ENCODE results near the gene CD6. TPM values are rescaled to one million over a fixed set of nuclear protein-coding genes. Genes with fewer than 3 reads are reported as not detected.

The CD6 gene
- polyA plus RNA-seq, 4 donors: 0.67 to 1.6 (median 1.0) TPM

DNA sequence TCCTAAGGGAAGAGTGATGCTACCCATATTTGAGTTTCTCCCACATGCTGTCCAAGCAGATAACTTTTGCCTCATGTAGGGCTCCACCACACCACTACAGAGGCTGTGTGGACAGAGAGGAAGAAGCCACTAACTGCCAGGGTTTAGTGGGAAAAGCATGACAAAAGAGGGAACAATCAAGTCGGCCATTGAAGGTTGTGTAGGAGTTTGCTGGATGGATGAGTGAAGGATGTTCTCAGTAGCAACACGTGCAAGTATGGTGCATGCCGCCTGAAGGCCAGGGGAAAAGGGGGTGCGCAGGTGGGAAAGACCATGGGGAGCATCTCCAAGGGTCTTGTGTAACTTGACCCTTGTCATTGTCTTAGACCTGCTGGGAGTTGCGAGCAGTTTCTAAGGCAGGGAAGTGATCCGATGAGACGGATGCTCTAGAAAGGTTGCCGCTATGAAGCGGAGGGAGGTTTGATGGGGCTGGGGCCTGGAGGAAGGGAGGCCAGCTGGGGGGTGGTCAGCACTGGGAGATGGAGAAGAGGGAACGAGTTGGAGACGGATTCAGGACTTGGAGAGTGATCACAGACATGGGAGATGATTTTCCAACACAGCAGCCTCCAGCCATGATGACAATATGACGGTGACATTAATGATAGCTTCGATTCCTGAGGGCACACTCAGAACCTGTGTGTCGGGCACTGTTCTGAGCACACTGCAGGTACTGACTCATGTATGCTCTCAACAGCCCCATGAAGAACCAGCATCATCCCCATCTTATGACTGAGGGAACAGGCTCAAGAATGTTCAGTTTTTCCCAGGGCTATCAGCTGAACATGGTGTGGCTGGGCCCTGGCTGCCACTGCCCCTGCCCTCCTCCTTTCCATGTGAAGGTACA lies 53.7 kb downstream of the CD6 start:
- DNase-seq (ENCODE audit: low read depth in 4 of 4, low spot score in 3 of 4): no peak

DNA sequence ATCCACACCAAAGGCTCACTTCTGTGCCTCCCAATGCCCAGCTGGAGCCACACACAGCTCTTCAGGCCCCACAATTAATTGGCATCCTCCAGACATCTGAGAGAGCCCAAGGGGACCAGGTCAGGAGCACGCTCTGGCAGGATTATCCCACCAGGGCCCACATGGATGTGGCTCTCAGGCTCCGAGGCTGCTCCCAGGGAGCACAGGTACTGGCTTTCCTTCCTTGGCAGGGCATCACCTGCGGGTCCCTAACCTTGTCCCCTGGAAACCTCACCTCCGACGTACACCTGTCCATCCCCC lies 54.3 kb downstream of the CD6 start:
- DNase-seq (ENCODE audit: low read depth in 4 of 4, low spot score in 3 of 4): no peak

DNA sequence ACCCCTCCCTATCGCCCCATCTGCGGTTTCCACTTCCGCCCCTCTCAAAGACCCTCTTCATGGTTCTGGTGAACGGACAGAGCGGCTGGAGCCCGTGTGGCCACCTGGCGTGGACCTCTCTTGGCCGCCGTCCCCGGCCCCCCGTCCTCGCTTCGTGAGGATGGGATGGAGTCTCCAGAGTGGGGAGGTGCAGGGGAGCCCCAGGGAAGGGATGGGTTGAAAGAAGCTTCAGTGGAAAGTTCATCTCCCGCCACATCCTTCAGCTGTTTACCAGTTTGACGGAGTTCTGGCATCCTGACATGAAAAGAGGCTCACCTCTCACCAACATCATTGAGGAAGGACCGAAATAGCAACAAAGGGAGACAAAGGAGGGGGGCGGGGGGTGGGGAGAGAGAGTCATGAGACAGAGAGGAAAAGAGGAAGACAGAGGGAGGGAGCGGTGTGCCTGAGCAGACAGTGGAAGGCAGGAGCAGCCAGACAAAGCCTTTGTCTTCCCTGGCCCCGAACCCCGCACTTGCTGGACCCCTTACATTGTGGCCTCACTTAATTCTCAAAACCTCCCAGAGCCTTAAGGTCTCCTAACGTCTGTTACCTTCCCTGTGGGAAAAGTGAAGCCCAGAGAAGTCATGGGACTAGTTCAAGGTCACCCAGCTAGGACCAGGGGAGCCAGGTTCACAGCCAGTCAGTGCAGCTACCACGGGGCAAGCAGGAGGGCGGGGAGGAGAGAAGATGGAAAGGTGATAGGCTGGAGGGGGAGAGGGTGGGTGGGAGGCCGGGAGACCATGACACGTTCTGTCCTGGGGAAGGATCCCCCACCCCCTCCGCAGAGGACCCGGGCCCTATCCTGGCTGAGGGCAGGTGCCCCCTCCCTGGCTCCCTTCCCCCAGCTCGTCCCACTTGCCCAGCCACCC lies 54.9 kb downstream of the CD6 start:
- DNase-seq (ENCODE audit: low read depth in 4 of 4, low spot score in 3 of 4): no peak

DNA sequence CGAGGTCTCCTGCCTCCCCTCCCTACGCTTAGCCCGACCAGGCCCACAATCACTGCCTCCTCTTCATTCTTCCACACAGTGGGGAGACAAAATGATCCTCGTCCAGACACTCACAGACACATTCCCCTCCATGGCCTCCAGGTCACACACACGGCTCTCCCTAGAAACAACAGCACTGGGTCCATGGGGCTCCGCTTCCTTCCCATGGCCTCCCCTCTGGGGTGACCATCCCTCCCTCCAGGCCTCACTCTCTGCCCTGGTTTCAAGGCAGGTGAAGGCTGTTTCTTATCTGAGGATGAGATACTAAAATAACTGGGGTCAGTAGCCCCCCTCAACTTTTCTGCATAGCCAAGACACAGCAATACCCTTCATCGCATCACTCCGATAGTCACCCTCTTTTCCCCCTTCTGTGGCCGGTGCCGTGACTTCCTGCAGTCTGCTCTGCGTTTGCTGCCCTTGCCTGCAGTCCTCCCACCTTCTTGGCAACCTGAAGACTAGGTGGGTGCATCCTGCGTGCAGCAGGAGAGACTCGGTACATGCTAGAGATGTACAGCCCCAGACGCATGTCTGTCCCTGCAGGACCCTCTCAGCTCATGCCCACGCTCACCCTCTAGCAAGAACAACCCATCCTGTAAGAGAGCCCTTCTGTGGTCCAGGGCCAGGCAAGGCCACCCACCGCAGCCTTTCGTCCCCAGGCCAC lies 55.8 kb downstream of the CD6 start:
- no peak for DNase-seq (ENCODE audit: low read depth in 4 of 4, low spot score in 3 of 4)

DNA sequence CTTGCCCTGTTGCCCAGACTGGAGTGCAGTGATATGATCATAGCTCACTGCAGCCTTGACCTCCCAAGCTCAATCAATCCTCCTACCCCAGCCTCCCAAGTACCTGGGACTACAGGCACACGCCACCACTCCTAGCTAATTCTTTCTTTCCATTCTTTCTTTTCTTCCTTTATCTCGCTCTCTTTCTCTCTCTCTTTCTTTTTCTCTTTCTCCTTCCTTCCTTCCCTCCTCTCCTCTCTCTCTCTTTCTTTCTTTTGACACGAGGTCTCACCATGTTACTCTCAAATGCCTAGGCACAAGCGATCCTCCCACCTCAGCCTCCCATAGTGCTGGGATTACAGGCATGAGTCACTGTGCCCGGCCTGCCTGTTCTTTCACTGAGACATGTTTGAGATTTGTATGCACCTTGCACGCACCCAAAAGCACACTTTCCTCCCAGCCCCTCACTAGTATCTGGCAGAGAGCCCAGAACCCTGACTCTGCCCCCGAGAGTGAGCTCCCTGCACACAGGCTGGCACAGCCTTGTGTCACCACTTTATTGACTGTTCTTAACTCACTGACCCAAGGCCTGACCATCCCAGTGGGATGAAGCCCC lies 56.8 kb downstream of the CD6 start:
- no peak for DNase-seq (ENCODE audit: low read depth in 4 of 4, low spot score in 3 of 4)

DNA sequence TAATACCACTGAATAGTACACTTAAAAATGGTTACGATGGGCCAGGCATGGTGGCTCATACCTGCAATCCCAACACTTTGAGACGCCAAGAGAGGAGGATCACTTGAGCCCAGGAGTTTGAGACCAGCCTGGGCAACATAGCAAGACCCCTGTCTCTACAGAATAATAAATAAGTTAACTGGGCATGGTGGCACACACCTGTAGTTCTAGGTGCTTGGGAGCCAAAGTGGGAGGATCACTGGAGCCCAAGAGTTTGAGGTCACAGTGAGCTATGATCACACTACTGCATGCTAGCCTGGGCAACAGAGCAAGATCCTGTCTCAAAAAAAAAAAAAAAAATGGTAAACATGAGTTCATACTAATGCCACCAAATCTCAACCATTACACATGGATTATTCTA lies 61.3 kb downstream of the CD6 start:
- DNase-seq (ENCODE audit: low read depth in 4 of 4, low spot score in 3 of 4): no peak

DNA sequence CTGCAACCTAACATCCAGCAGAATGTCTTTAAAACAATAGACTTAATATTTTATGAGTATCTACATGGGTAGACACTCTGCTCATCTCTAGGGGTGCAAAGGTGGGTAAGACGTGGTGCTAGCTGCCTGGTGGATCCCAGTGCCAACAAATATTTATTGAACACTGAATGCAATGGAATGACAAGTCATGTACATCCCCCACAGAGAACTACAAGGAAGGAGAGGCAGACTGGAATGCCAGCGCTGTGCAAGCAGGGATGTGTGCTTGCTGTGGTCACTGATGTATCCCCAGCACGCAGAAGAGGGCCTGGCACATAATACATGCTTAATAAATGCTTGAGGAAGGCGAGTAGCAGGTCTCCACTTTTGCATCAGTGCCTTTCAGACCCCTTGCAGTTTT lies 61.9 kb downstream of the CD6 start:
- no peak for DNase-seq (ENCODE audit: low read depth in 4 of 4, low spot score in 3 of 4)

DNA sequence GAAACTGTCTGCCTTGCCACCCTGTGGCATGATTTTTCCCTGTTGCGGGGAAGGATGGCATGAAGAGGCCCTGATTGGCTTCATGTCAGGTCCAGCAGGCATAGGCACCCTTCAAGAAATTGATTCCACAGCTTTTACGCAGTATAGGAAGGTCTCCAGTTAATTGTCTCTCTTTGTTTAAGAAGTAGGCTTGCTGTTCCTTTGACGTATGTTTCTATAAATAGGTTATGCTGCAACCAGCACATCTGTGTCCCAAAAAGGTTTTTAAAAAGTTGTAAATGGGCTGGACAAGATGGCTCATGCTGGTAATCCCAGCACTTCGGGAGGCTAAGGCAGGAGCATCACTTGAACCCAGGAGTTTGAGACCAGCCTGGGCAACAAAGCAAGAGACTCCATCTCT lies 62.6 kb downstream of the CD6 start:
- DNase-seq (ENCODE audit: low read depth in 4 of 4, low spot score in 3 of 4): no peak

DNA sequence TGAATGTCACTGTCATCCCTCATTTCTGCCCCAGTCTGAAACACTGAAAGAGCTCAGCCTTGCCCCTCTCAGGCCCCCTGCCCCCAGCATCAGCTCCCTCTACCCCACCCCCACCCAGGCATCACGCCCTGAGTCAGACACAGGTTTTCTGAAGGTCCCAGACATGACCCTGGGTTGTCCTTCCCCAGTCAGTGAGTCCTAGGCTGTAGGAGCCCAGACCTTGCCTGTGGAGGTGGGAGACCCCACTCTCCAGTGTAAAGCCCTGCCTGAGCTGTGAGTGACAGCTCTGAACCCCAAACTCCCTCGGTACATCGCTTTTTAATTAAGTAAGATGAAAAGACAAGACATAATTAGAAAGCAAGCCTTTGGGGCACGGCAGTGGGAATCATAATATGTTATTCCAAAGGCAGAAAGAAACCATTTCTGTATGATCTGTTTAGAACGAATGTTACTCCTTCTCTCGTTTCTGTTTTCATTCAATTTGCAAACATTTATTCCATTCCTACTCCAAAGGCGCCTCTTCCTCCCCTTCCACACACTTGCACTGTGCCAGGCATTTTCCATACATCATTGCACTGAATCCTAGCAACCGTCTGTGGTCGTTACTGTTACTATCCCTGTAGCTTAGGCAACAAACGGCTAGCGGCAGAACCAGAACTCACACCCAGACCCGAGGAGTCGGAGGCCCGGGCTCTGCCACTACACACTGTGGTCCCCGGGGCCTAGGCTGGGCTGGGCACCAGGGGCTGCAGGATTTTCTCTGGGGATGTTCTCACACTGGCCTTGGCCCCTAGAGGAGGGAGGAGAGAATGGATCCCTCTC lies 63.4 kb downstream of the CD6 start:
- no peak for DNase-seq (ENCODE audit: low read depth in 4 of 4, low spot score in 3 of 4)

DNA sequence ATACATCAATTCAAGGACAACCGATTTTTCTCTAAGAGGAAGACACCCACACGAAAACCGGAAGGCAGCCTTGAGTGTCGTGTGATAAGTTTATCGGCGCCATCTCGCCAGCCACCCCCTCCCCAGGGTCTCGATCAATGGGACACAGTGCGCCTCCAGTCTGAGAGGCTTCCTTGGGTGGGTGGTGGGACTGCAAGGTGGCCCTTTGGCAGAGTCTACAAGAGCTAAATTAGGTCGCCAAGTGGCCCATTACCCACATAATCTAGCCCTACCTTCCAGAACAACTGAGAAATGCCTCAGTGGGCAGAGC lies 64.0 kb downstream of the CD6 start:
- no peak for DNase-seq (ENCODE audit: low read depth in 4 of 4, low spot score in 3 of 4)

DNA sequence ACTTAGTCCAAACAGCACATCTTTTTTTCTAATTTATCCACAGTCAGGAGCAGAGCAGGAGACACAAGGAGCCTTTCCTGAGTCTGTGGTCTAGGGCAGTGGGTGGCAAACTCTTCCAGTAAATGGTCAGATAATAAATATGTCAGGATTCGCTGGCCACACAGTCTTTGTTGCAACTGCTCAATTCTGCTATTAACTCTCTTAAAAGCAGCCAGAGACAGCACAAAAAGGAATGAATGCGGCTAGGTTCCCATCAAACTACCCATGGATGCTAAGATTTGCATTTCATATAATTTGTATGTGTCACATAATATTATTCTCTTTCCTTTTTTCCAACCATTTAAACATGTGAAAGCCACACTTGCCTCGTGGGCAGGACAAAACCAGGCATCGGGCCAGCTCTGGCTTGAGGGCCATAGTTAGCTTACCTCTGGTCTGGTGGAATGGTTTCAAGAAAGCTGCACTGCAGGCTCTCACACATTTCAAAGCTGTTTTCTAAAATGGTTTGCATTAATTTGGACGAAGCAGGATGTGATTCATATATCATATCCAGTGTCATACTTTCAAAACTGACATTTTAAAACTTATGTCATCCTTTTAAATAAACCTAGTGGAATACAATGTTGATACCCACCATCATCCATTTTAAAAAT lies 66.1 kb downstream of the CD6 start:
- no peak for DNase-seq (ENCODE audit: low read depth in 4 of 4, low spot score in 3 of 4)

DNA sequence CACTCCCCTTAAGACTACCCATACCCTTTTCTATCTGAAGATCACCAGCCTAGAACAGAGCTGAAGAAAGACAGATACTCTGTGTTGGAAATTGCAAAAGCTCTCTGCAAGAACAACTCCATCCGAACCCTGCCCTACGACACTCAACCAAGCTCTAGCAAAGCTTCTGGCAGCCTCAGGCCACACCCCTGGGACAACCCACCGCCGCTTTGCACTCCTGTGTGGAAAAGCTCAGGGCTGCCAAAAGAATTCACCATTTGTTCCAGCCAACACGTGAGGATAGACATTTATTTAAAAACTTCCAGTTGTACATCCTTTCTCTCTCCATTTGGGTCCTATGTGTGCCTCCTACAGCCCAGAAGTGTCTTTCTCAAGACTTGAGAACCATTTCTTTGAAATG lies 68.4 kb downstream of the CD6 start:
- no peak for DNase-seq (ENCODE audit: low read depth in 4 of 4, low spot score in 3 of 4)

DNA sequence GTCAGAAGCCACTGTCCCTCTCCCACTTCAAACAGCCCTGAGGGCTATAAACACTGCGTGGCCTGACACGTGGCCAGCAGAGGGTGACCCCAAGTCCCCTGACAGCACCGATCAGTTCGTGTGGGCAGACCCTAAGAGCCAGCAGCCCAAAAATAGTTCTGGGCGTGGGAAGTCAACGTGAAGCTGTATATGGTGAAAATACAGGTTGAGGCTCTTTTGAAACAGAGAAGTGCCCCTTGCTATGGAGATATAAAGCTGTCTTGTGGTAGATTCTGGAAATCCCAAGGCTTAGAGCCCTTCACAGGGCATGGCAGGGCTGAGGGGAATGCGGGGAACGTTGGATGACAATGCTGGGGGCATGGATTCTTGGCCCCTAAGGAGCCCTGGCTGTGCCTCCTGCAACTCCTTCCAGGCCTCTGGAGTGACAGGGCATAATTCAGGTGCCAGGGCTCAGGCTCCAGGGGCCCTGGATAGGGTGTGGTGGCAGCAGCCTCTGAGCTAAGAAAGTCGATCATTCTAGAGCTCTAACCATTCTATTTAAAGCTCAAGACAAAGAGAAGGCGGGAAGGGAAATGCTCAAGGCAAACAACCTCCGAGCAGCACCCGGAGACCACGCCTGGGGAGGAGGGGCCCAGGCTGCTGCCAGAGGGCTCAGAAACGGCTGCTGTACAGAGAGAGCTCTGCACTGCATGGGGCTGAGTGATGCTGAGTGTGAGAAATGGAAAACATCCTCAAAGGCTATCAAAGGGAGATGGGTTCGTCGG lies 70.5 kb downstream of the CD6 start:
- DNase-seq (ENCODE audit: low read depth in 4 of 4, low spot score in 3 of 4): peak in 2 of 4 donors; percentile 18 to 49

DNA sequence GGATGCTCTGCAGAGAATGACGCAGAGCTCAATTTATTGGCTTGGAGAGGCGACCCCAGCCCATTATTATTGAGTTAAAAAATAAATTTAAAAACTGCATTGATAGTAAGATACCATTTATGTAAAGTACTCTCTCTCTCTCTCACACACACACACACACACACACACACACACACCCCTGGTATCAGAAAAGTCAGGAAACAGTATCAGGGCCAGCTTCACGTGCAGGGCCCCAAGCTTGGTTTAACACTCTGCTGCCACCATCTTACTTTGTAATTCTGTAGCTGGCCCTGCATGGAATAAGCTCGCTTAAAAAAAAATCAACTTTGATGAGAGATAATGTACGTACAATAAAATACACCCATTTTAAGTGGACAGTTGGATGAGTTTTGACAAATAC lies 71.1 kb downstream of the CD6 start:
- DNase-seq (ENCODE audit: low read depth in 4 of 4, low spot score in 3 of 4): no peak

DNA sequence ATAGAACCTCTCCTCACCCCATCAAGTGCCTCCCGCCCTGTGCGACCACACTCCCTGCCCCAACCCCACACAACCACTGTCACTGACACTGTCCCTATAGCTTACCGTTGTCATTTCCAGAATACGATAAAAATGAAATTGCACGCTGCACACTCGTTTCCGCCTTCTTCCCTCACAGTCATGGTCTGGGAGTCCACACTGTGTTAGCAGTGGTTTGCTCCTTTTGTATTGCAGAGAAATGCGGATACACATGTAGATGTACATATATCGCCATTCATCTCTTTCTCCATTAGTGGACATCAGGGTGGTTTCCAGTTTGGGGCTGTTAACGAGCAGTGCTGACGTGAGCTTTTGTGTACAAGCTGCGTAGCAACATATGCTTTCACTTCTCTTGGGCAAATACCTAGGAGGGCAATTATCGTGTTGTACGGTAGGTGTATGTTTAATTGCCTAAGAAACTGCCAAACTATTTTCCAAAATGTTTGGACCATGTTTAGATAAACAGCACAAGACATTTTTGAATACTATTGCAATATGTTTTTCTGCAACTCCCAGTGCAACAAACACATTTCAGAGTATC lies 71.6 kb downstream of the CD6 start:
- DNase-seq (ENCODE audit: low read depth in 4 of 4, low spot score in 3 of 4): no peak

DNA sequence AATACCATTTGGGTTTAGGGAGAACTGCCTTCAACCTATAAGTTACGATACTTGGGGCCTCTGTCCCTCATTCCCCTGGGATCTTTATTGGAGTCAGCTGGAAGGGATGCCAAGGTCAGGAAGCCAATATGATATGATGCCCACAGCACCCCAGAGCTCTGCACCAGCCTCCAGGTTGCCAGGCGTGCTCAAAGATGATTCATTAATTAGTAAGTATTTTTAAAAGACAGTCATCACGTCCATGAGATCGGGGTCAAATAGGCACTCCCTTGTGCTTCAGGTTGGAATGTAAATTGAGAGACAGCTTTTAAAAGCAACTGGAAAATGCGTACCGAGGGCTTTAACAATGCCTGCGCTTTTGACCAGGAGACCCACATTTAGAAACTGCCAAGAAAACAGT lies 73.8 kb downstream of the CD6 start:
- DNase-seq (ENCODE audit: low read depth in 4 of 4, low spot score in 3 of 4): no peak

DNA sequence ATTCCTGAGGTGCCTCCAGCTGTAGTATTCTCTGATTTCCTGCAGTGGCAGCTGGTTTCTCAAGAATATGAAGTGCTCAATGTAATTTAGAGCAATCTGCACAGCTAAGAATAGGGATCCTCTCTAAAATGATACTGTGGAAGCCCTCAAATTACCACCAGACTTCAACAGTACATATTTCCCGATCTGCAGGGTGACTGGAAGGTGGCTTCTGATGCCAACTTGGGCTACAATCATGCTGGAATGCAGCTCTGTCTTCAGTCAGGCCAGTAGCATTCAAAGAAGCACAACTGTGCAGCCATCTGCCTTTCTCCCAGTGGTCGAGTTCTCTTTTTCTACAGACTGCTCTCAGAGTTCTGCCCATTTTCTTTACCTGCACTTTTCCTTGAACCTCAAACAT lies 75.4 kb downstream of the CD6 start:
- no peak for DNase-seq (ENCODE audit: low read depth in 4 of 4, low spot score in 3 of 4)

DNA sequence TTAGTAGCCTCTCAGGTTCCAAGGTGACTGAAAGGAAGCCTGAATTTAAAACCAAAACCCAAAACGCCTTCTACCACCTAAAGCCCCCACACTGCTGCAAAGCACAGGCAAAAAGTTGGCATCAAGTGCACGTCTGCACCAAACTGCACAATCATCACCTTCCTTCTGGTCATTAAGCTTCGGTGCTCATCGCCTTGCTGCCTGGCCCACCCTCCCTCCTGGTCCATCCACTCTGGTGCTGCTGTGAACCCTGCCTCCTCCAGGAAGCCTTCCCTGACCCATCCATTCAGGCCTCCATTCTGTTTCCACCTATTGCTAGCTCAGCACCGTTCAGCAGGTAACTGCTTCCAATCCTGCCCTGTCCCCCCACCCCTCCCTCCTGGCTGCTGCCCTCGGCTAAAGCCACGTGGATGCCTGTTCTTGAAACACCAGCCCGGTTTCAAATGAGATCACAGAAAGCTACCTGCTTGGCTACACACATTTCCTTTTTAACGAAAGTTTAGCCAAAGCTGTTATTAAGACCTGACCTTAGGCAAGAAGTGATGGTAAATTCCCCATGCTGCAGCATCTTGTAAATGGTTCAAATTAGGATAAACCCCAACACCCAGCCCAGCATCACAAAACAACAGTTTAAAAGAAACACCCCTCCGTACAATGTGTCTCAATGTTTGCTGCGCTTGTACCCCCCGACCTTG lies 77.0 kb downstream of the CD6 start:
- DNase-seq (ENCODE audit: low read depth in 4 of 4, low spot score in 3 of 4): no peak

All from right renal pelvis (tissue), 4 donors.